ENCODE results near the gene MTTP. TPM values are rescaled to one million over a fixed set of nuclear protein-coding genes. Genes with fewer than 3 reads are reported as not detected.

The MTTP gene
- total RNA-seq, 2 donors from 2014 or later: 1.5 TPM; not detected in 1

- H3K4me3 ChIP-seq: no peak overlapping the region
- TF ChIP-seq CTCF (IDR thresholded peaks at IDR 0.05): no peak
- TF ChIP-seq POLR2AphosphoS5 (IDR thresholded peaks at IDR 0.05): no peak
- no peak for TF ChIP-seq POLR2A (IDR thresholded peaks at IDR 0.05)
- DNase-seq (ENCODE audit: low spot score): no peak
- H3K36me3 ChIP-seq: no peaks in the 10 kb centered on the region
- WGBS: 71% methylated on average over 1 of the region's 1 CpG
- no peak overlapping the region for H3K27ac ChIP-seq
- intact Hi-C loops (cut with DNase I): no loop called here
- H3K27me3 ChIP-seq (replicated peaks; ENCODE audit: insufficient read depth): no peaks in the 10 kb centered on the region
- H3K4me1 ChIP-seq (replicated peaks): no peaks in the 10 kb centered on the region
- H3K9me3 ChIP-seq: no peaks in the 10 kb centered on the region
Measured at GRCh38 chr4:99648321-99648720, 73.7 kb downstream of the MTTP start.

- Histone ChIP-seq H3K4me1 (replicated peaks) (no peaks in the 10 kb centered on the region), H3K9me3 (no peaks in the 10 kb centered on the region), H3K36me3 (no peaks in the 10 kb centered on the region), H3K27me3 (replicated peaks; ENCODE audit: insufficient read depth) (no peaks in the 10 kb centered on the region), H3K4me3 (no peak overlapping the region), H3K27ac (no peak overlapping the region)
- WGBS: 90% methylated on average over 9 of the region's 9 CpGs
- TF ChIP-seq POLR2A (IDR thresholded peaks at IDR 0.05) (no peak), CTCF (IDR thresholded peaks at IDR 0.05) (no peak), POLR2AphosphoS5 (IDR thresholded peaks at IDR 0.05) (no peak)
- intact Hi-C loops (cut with DNase I): no loop called here
- DNase-seq (ENCODE audit: low spot score): no peak
Measured at GRCh38 chr4:99649208-99649607, 74.6 kb downstream of the MTTP start.

- WGBS: 99% methylated on average over 10 of the region's 10 CpGs
- H3K4me3 ChIP-seq: no peak overlapping the region
- intact Hi-C loops (cut with DNase I): loop anchor here (10.0 kb wide), 1 partner anchor 215 kb away; no protein-coding TSS in a partner anchor
Measured at GRCh38 chr4:99649778-99650177, 75.2 kb downstream of the MTTP start.

GRCh38 chr4:99651016-99651769 lies 76.6 kb downstream of the MTTP start:
- no peak for DNase-seq (ENCODE audit: low spot score)
- 95% methylated on average over 18 of the region's 18 CpGs for WGBS
- Histone ChIP-seq H3K4me3 (no peak overlapping the region), H3K4me1 (replicated peaks) (no peaks in the 10 kb centered on the region), H3K36me3 (no peaks in the 10 kb centered on the region), H3K9me3 (no peaks in the 10 kb centered on the region), H3K27me3 (replicated peaks; ENCODE audit: insufficient read depth) (no peaks in the 10 kb centered on the region), H3K27ac (no peak overlapping the region)
- TF ChIP-seq POLR2AphosphoS5 (IDR thresholded peaks at IDR 0.05) (no peak), CTCF (IDR thresholded peaks at IDR 0.05) (no peak), POLR2A (IDR thresholded peaks at IDR 0.05) (no peak)
- intact Hi-C loops (cut with DNase I): loop anchor here (10.0 kb wide), 1 partner anchor 214 kb away; no protein-coding TSS in a partner anchor

More at GRCh38 chr4:99649778-99650177, 75.2 kb downstream of the MTTP start:
- H3K27me3 ChIP-seq (replicated peaks; ENCODE audit: insufficient read depth): no peaks in the 10 kb centered on the region
- H3K4me1 ChIP-seq (replicated peaks): no peaks in the 10 kb centered on the region
- no peak overlapping the region for H3K27ac ChIP-seq
- no peak for TF ChIP-seq POLR2A (IDR thresholded peaks at IDR 0.05)
- TF ChIP-seq CTCF (IDR thresholded peaks at IDR 0.05): no peak
- TF ChIP-seq POLR2AphosphoS5 (IDR thresholded peaks at IDR 0.05): no peak
- H3K36me3 ChIP-seq: no peaks in the 10 kb centered on the region
- no peaks in the 10 kb centered on the region for H3K9me3 ChIP-seq
- DNase-seq (ENCODE audit: low spot score): no peak
